Suppressor macrophage treated with lipopolysaccharide for 4 hours (primary cell): ENCODE results near the gene RBMXL2.
A peak's percentile ranks its signal among the peaks of the same experiment; 100 is the strongest.

ENCODE experiments used
- DNase-seq: peaks from one replicate; pipeline ENCODE4 v3.0.0-alpha.2; 2020

Gene RBMXL2

GRCh38 chr11:7088921-7089320, at the start of gene RBMXL2:
TSS of gene RBMXL2 (plus strand) at chr11:7088998. CDS start at chr11:7089121, 123 bp downstream.
- no peak for DNase-seq

- no peak for DNase-seq
Observed at GRCh38 chr11:7046474-7047175, 42.2 kb upstream of the RBMXL2 start.

DNA sequence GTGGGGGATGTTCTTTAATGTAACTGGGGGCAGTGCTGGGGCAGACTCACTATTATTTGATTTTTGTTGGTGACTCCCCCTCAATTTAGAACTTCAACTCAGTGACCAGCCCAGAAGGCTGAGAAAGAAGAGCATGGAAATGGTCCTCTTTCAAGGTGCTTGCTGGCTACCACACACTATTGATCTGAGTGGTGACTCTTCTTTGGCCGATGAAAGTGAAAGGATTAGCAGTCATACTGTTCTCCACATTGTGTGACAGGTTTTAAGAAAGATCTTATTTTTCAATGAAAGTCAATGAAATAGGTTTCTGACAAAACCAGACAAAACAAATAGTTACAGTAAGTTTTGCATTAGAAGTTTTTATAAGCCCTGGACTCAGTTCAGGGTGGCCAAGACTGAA, 38.6 kb upstream of the RBMXL2 start:
- DNase-seq = no peak

- no peak for DNase-seq
Observed at GRCh38 chr11:7056828-7057513, 31.8 kb upstream of the RBMXL2 start.

GRCh38 chr11:7057641-7058040, 31.2 kb upstream of the RBMXL2 start:
- DNase-seq = no peak

DNA sequence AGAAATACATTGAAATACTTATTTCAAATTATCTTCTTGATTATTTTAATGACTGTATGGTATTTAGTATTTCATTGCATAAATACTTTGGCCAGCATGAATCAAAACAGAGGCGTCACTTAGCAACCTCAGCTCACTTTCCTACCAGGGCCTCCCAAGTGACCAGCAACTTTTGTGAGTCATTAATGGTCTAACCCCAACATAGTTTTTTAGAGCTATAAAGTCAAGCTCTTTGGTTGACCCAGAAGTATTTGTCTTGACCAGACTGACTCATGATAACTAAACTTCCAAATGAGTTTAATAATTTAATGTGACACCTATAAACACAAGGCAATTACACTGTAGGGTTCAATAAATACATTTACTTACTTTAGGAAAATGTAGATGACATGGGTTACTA, 27.9 kb upstream of the RBMXL2 start:
- DNase-seq = no peak

GRCh38 chr11:7062534-7062933, 26.3 kb upstream of the RBMXL2 start:
- no peak for DNase-seq

GRCh38 chr11:7072401-7073028, 16.3 kb upstream of the RBMXL2 start:
- no peak for DNase-seq

DNA sequence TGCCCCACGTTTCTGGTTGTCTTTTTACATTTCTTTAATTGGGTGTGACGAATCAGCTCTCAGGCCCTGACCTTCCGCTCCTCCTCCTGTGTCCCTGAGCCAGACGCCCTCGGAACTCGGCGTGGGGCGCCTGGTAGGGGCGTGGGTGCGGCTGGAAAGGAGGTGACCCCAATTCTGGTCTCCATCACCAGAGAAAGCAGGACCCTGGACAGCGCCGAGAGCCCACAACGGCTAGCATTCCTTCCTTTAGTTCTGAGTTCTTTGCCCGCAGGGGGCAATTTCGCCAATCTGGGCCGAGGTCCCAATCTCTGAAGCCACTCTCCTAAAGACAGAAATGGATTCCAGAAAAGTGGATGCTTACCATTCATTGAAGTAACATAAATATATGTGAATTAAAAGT, 11.7 kb upstream of the RBMXL2 start:
- DNase-seq = no peak

GRCh38 chr11:7079545-7080135, 9.2 kb upstream of the RBMXL2 start:
- no peak for DNase-seq

- DNase-seq = no peak
Observed at GRCh38 chr11:7080900-7081299, 7.9 kb upstream of the RBMXL2 start.

DNA sequence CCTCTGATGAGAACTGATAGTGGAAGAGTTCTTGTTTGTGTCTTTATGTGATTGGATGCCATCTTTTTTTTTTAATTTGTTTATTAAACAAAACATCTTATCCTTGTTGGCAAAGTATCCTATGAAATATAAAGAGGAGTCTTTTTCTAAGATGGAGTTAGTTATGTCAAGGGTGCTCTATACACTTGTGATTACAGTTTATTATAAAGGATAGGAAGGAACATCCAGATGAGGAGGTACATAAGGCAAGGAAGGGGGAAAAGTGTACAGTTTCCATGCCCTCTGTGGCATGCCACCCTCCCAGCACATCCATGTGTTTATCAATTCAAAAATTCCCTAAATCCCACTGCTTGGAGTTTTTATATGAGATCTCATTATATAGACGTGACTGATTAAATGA, 7.4 kb upstream of the RBMXL2 start:
- DNase-seq = no peak

DNA sequence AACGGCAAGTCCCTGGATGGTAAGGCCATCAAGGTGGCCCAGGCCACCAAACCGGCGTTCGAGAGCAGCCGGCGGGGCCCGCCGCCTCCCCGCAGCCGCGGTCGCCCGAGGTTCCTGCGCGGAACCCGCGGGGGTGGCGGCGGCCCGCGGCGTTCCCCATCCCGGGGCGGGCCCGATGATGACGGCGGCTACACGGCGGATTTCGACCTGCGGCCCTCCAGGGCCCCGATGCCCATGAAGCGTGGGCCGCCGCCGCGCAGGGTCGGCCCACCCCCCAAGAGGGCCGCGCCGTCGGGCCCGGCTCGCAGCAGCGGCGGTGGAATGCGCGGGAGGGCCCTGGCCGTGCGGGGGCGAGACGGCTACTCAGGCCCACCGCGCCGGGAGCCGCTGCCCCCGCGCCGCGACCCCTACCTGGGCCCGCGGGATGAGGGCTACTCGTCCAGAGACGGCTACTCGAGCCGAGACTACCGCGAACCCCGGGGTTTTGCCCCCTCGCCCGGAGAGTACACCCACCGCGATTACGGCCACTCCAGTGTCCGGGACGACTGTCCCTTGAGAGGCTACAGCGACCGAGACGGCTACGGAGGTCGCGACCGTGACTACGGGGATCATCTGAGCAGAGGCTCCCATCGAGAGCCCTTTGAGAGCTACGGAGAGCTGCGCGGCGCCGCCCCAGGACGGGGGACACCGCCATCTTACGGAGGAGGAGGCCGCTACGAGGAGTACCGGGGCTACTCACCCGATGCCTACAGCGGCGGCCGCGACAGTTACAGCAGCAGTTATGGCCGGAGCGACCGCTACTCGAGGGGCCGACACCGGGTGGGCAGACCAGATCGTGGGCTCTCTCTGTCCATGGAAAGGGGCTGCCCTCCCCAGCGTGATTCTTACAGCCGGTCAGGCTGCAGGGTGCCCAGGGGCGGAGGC, 792 bp downstream of the RBMXL2 start:
- DNase-seq = no peak

DNA sequence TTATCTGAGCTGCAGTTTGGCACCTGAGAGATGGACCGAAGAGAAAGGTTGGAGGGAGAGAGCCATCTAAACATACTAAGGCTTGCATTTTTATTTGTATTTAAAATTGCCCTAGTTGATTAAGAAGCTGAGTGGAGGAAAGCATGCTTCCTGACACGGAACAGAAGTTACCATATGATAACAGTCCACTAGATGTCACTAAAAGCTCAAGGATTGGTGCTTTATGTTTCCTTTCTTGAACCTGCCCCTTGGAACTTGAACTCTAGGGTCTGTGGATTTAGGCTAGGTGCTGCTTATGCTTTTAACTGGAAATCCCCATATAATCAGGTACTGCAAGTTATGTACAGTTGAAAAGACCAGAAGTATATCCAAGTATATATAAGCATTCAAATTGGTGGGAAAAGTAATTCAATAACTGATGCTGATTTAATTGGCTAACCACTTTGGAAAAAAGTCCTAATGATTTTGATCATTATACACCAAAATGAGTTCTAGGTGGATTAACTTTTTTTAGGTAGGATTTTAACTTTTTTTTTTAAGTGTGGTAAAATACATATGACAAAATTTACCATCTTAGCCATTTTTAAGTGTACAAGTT, 9.5 kb downstream of the RBMXL2 start:
- peak; percentile 69 for DNase-seq

DNA sequence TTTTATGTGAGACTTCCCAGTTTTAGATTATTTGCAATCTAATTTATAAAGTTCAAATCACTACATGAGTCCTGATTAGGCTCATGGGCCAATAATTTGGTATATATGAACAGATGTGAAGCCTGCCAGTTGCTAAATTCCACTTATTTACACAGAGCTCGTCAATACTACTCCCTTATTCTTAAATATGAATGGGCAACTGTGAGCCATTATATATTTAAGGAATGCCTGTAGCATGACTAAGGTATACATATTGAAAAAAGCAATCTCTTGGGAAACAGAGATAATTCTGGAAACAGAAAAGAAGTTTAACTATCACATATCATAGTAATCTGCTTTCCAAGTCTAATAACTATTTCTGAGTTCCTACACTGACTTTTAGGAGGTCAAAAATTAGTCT, 27.0 kb downstream of the RBMXL2 start:
- DNase-seq = no peak

DNA sequence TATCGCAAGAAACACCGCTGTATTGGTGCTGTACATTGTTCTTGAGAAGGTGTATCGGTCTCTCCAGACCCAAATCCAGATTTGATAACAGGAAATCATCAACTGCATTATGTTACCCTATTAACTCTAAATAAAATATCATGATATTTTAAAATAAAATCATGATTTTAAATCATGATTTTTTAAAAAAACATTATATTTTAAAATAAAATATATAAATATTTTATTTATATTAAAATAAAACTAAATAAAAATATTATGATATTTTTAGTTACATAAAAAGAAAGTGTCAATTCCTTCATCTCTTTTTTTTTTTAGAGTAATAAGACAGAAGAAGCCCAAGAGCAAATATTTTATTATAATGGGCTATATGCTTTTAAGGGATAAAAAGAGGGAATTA, 27.6 kb downstream of the RBMXL2 start:
- DNase-seq = no peak

DNA sequence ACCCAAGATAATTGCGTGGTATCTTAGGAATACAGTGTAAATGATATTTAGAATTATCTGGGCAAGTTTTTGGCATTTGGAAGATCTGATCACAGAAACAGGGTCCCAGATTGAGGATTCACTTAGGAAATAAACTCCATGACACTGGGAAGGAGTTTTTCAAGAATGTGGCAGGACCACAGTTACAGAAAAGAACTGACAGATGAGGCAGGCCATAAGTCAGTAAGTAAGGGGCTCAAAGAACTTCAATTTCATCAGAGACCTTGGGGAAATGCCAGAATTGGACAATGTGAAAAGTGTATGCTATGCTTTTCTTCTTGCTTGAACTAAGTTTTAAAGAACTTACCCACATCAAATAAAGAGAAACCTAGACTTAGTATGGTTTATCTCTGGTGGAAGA, 49.3 kb downstream of the RBMXL2 start:
- DNase-seq = no peak
